HepG2 (cell line): Measurements from ENCODE around the gene IKZF4. TPM values are rescaled to one million over a fixed set of nuclear protein-coding genes. Genes with fewer than 3 reads are reported as not detected.

Experiments used
- ATF3 ChIP-seq: sonication (generic); formaldehyde crosslinking; IDR thresholded peaks from 2 replicates; pipeline ENCODE4 v1.4.0; 2020; ENCODE audit warnings: missing genetic modification reagents
- FOXM1 ChIP-seq: sonication (generic); formaldehyde crosslinking; IDR thresholded peaks from 2 replicates; pipeline ENCODE4 v1.5.0; 2020; ENCODE audit warnings: missing genetic modification reagents
- KDM5A ChIP-seq: fragments of 200-600 bp; sonication (generic); IDR thresholded peaks from 2 replicates; pipeline ENCODE4 v1.7.0; 2018; ENCODE audit warnings: antibody characterized with exemption, mild to moderate bottlenecking, low read length, borderline replicate concordance
- MEF2D ChIP-seq: sonication (generic); formaldehyde crosslinking; IDR thresholded peaks from 2 replicates; pipeline ENCODE4 v1.5.1; 2020; ENCODE audit warnings: mild to moderate bottlenecking, missing genetic modification reagents
- NCOR1 ChIP-seq: fragments of 200-600 bp; sonication (generic); IDR thresholded peaks from 2 replicates; pipeline ENCODE4 v1.7.0; 2017; ENCODE audit warnings: antibody characterized with exemption, low read length, borderline replicate concordance
- NFAT5 ChIP-seq: sonication (generic); formaldehyde crosslinking; IDR thresholded peaks from 2 replicates; pipeline ENCODE4 v1.4.0; 2020; ENCODE audit warnings: missing genetic modification reagents
- NFKBIZ ChIP-seq: IDR thresholded peaks from 2 replicates; pipeline ENCODE4 v1.6.1; 2018; ENCODE audit warnings: missing genetic modification reagents, missing compliant biosample characterization
- RNF2 ChIP-seq: fragments of 450-650 bp; conservative IDR thresholded peaks from 2 replicates; pipeline ENCODE4 v1.6.1; 2016; ENCODE audit warnings: low read depth
- RXRA ChIP-seq: sonication (generic); formaldehyde crosslinking; IDR thresholded peaks from 2 replicates; pipeline ENCODE4 v1.5.1; 2020; ENCODE audit warnings: missing genetic modification reagents
- ZBTB44 ChIP-seq: sonication (generic); formaldehyde crosslinking; IDR thresholded peaks from 2 replicates; pipeline ENCODE4 v1.4.0; 2020; ENCODE audit warnings: missing genetic modification reagents
- ZNF570 ChIP-seq: sonication (generic); formaldehyde crosslinking; IDR thresholded peaks from 2 replicates; pipeline ENCODE4 v1.4.0; 2020; ENCODE audit warnings: mild to moderate bottlenecking, missing genetic modification reagents, borderline replicate concordance
- ZNF713 ChIP-seq: sonication (generic); formaldehyde crosslinking; IDR thresholded peaks from 2 replicates; pipeline ENCODE4 v1.4.0; 2020; ENCODE audit warnings: mild to moderate bottlenecking, missing genetic modification reagents
- ZNF747 ChIP-seq: sonication (generic); formaldehyde crosslinking; IDR thresholded peaks from 2 replicates; pipeline ENCODE4 v1.8.1; 2023; ENCODE audit warnings: missing genetic modification reagents, mild to moderate bottlenecking, borderline replicate concordance
- ZNF766 ChIP-seq: sonication (generic); formaldehyde crosslinking; IDR thresholded peaks from 2 replicates; pipeline ENCODE4 v1.5.0; 2020; ENCODE audit warnings: missing genetic modification reagents, borderline replicate concordance
- polyA plus RNA-seq, 8 experiments: library from polyadenylated mRNA; depleted of rRNA in 3 of 8; stranded (reverse) in 7 of 8; unstranded in 1 of 8; fragments of >200 nt; fragmentation: Illumina TruSeq in 4 of 8; extraction: Trizol in 4 of 8; gene quantifications; 2 replicates each; pipeline versions ENCODE4 v1.2.1 to v1.2.3, GENCODE V29; 2011 to 2016; ENCODE audit warnings: low read depth in 4 of 8, missing spikeins in 1 of 8, mixed read lengths in 1 of 8; ENCODE audit not compliant: insufficient read depth in 1 of 8
- total RNA-seq, 5 experiments: library from RNA; depleted of rRNA; stranded (reverse); fragments of >200 nt; fragmentation: Illumina TruSeq; extraction: Trizol; gene quantifications; 2 replicates each; pipeline ENCODE4 v1.2.3, GENCODE V29; 2016; ENCODE audit warnings: low read depth in 1 of 5
- TF ChIP-seq, protein P1 (sequence below), 2 experiments: IDR thresholded peaks; 2 replicates each; pipeline ENCODE4 v1.6.1; 2011 to 2012; ENCODE audit warnings: low read length in 2 of 2, borderline replicate concordance in 1 of 2, low read depth in 1 of 2, mild to moderate bottlenecking in 1 of 2, moderate library complexity in 1 of 2
- TF ChIP-seq, protein P2 (sequence below): IDR thresholded peaks from 2 replicates; pipeline ENCODE4 v1.6.1; 2016

Gene IKZF4
- total and polyA plus RNA-seq, 2 of the 13 experiments (the other 11 are each of a cell fraction or from before 2014, with no cell fraction given) = 0.58 to 2.2 TPM

DNA sequence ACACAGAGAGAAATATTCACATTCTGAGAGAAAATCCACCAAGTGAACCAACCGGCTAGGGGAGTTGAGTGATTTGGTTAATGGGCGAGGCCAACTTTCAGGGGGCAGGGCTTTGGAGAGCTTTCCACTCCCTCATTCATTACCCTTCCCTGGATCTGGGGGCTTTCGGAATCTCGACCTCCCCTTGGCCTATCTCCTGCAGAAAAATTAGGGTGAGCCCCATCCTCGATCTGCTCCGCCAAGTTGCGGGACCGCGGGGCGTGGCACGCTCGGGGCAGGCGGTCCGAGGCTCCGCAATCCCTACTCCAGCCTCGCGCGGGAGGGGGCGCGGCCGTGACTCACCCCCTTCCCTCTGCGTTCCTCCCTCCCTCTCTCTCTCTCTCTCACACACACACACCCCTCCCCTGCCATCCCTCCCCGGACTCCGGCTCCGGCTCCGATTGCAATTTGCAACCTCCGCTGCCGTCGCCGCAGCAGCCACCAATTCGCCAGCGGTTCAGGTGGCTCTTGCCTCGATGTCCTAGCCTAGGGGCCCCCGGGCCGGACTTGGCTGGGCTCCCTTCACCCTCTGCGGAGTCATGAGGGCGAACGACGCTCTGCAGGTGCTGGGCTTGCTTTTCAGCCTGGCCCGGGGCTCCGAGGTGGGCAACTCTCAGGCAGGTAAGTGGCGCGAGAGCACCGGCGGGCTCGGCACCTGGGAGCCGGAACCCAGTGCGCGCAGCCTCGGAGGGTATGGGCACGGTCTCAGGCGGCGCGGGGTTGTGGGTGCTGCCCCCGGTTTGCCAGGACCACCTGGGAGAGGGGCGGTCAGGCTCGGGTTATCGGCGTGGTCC is 59.1 kb downstream of the IKZF4 start, which contains the start of gene ERBB3 (continued):
- TF ChIP-seq, protein P1, sequence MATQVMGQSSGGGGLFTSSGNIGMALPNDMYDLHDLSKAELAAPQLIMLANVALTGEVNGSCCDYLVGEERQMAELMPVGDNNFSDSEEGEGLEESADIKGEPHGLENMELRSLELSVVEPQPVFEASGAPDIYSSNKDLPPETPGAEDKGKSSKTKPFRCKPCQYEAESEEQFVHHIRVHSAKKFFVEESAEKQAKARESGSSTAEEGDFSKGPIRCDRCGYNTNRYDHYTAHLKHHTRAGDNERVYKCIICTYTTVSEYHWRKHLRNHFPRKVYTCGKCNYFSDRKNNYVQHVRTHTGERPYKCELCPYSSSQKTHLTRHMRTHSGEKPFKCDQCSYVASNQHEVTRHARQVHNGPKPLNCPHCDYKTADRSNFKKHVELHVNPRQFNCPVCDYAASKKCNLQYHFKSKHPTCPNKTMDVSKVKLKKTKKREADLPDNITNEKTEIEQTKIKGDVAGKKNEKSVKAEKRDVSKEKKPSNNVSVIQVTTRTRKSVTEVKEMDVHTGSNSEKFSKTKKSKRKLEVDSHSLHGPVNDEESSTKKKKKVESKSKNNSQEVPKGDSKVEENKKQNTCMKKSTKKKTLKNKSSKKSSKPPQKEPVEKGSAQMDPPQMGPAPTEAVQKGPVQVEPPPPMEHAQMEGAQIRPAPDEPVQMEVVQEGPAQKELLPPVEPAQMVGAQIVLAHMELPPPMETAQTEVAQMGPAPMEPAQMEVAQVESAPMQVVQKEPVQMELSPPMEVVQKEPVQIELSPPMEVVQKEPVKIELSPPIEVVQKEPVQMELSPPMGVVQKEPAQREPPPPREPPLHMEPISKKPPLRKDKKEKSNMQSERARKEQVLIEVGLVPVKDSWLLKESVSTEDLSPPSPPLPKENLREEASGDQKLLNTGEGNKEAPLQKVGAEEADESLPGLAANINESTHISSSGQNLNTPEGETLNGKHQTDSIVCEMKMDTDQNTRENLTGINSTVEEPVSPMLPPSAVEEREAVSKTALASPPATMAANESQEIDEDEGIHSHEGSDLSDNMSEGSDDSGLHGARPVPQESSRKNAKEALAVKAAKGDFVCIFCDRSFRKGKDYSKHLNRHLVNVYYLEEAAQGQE (IDR thresholded peaks at IDR 0.05; ENCODE audit: borderline replicate concordance in 1 of 2, low read depth in 1 of 2, low read length in 2 of 2) = peak in 1 of 2 experiments; percentile 32; a peak in 1 of 4 replicates
- TF ChIP-seq, protein P2, sequence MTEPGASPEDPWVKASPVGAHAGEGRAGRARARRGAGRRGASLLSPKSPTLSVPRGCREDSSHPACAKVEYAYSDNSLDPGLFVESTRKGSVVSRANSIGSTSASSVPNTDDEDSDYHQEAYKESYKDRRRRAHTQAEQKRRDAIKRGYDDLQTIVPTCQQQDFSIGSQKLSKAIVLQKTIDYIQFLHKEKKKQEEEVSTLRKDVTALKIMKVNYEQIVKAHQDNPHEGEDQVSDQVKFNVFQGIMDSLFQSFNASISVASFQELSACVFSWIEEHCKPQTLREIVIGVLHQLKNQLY = no peak
- TF ChIP-seq RXRA = no peak; the same call in none of the 2 replicates
- no peak; the same call in 1 of the 2 replicates for TF ChIP-seq MEF2D (CRISPR knock-in tag)
- 0 out of 2 replicates have a peak, but pooled peaks have one; percentile 13 for TF ChIP-seq KDM5A
- no peak for TF ChIP-seq ZBTB44
- no peak for TF ChIP-seq ZNF570
- TF ChIP-seq RNF2 = no peak
- TF ChIP-seq FOXM1 (CRISPR knock-in tag) = no peak
- peak; percentile 85 for TF ChIP-seq ZNF747 (CRISPR knock-in tag)
- TF ChIP-seq NFKBIZ (CRISPR knock-in tag) = no peak; the same call in 1 of the 2 replicates
- TF ChIP-seq NCOR1 = no peak
- no peak for TF ChIP-seq ZNF713
- TF ChIP-seq ATF3 (CRISPR knock-in tag) = peak; percentile 83; the same call in 1 of the 2 replicates
- no peak for TF ChIP-seq NFAT5 (CRISPR knock-in tag)
- no peak for TF ChIP-seq ZNF766 (CRISPR knock-in tag)
